DMS79 treated with DMSO at 0.1 percent for 48 hours (cell line): ENCODE results near the gene TMEM8B.
A peak's percentile ranks its signal among the peaks of the same experiment; 100 is the strongest.
"Not testable (repeated sequence)": the region's sequence is repeated elsewhere in the genome, so short reads cannot be mapped to it uniquely, and the experiment has no call there.

Source experiments
- DNase-seq: peaks from one replicate; lab custom pipeline; 2025; lab: John Stamatoyannopoulos, UW

The TMEM8B gene

GRCh38 chr9:35868933-35869332, 39.9 kb downstream of the TMEM8B start:
- DNase-seq: no peak

DNA sequence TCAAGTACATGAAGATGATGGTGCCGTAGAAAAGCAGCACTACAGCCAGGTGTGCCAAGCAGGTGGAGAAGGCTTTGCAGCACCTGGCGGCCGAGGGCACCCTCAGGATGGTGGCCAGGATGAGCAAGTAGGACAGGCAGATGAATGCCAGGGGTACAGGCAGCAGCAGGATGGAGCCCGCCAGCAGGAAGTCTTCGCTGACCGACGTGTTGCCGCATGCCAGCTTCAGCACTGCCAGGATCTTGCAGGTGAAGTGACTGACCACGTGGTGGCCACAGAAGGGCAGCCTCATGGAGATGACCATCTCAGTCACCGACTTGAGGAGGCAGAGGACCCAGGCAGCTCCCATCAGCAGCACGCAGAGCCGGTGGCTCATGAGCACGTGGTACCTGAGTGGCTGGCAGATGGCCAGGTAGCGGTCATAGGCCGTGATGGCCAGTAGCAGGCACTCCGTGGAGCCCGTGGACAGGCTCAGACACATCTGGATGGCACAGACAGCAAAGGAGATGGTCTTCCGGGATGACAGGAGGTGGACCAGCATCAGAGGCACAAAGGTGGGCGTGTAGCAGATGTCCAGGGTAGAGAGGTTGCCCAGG, 40.7 kb downstream of the TMEM8B start:
- DNase-seq: no peak

GRCh38 chr9:35870351-35870923, 41.4 kb downstream of the TMEM8B start, which contains the start of gene OR13J1:
Gene OR13J1, minus strand, starts transcription at chr9:35870401. Its CDS starts 0 bp downstream, at chr9:35870401.
- no peak for DNase-seq

DNA sequence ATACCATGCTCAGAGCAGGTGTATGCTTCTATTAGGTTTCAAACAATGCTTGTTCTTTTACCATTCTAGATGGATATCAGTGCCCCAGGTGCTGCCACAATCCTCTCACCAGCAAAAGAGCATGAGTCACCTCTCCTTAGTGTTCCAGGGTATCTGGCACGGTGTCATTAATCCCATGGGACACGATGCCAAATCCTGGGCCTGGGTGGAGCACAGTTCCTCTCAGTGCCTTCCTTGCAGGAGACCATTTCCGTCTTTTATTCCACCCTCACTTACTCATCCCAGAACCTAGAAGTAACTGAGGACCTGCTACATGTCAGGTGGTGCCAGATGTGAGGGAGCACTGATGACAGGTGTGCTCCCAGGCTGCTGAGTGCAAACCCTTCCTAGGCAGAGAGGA, 42.5 kb downstream of the TMEM8B start:
- DNase-seq: peak; percentile 21

DNA sequence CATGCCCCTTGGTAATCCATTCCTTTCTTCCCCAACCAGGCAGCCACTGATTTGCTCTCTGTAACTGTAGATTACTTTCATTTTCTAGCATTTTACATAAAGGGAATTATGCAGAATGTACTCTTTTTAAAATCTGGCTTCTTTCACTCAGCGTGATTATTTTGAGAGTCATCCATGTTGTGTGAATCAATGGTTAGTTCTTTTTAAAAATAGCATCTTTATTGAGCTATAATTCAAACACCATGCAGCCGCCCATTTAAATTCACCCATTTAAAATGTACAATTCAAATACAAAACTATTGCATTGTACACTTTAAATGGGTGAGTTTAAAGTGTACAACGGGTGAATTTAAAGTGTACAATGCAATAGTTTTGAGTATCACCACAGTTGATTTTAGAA, 43.5 kb downstream of the TMEM8B start:
- no peak for DNase-seq

- DNase-seq: peak; percentile 69
Measured at GRCh38 chr9:35882263-35882848, 53.3 kb downstream of the TMEM8B start.

DNA sequence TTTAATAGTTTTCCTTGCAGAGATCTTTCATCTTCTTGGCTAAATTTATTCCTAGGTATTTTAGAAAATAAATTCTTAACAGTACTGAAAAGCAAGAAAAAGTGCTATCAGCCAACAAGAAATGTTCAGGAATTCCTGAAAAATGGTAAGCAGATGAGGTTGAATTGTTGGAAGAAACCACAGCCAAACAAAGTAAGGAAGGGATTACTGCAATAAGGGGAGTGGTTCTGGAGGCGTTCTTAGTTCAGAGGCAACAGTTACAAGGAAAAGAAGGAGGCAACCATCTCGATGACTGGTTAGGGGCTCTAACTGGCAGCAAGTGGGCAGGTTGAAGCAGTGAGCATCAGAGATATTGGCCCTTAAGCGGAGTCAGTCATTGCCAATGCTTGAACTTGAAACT, 54.0 kb downstream of the TMEM8B start:
- no peak for DNase-seq

DNA sequence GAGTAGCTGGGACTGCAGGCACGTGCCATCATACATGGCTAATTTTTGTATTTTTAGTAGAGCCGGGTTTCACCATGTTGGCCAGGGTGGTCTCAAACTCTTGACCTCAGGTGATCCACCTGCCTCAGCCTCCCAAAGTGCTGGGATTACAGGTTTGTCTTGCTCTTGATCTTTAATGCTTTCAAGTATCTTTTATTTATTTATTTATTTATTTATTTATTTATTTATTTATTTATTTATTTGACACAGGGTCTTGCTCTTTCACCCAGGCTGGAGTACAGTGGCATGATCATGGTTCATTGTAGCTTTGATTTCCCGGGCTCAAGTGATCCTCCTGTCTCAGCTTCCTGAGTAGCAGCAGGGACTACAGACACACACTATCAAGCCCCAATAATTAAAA, 55.9 kb downstream of the TMEM8B start:
- not testable (repeated sequence) for DNase-seq

GRCh38 chr9:35891646-35892045, 62.6 kb downstream of the TMEM8B start:
- no peak for DNase-seq

DNA sequence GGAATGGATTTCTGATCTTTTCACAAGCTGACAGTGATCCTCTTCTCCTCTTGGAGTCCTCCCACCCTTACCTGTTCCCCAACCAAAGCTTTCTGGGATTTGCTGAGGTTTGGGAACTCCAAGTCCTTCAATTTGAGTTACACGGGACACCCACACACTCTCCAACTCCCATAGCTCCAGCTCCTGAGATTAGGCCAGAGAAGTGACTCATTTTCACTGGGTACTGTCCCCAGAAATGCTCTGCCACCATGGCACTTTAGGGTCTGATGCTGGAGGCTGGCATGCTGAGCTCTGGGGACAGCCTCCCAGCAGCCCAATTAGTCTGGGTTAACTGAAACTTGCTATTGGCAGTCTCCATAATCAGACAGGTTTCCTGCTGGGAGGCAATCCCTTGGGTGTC, 63.0 kb downstream of the TMEM8B start:
- DNase-seq: no peak

DNA sequence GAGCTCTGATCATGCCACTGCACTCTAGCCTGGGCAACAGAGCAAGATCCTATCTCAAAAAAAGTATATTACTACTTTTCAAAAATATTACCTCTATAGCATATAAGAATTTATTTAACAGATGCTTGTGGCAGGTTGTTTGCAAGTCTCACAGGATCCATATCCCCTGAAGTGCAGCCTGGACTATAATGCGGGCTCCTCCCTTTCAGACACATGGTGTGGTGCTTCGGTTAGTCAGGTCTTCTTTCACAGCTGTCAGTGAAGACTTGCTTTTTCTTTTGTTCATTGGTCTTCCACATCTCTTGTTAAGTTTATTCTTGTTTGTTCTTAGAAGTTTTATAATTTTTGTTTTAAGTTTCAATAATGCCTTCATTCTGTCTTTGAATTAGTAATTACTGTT, 67.5 kb downstream of the TMEM8B start:
- DNase-seq: no peak

DNA sequence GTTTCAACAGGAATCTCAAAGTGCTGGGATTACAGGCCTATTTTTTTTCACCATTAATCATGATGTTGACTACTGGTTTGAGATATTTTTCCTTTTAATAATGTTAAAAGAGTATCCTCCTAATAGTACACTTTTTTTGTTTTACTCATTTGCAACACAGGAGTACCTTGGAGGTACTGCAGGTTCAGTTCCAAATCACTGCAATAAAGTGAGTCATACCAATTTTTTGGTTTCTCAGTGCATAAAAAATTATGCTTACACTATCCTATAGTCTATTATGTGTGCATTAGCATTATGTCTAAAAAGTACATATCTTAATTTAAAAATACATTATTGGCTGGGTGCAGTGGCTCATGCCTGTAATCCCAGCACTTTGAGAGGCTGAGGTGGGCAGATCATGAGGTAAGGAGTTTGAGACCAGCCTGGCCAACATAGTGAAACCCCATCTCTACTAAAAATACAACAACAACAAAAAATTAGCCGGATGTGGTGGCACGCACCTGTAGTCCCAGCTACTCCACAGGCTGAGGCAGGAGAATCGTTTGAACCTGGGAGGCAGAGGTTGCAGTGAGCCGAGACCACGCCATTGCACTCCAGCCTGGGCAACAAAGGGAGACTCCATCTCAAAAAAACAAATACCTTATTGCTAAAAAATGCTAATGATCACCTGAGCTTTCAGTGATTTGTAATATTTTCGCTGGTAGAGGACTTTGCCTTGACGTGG, 68.5 kb downstream of the TMEM8B start:
- not testable (repeated sequence) for DNase-seq

DNA sequence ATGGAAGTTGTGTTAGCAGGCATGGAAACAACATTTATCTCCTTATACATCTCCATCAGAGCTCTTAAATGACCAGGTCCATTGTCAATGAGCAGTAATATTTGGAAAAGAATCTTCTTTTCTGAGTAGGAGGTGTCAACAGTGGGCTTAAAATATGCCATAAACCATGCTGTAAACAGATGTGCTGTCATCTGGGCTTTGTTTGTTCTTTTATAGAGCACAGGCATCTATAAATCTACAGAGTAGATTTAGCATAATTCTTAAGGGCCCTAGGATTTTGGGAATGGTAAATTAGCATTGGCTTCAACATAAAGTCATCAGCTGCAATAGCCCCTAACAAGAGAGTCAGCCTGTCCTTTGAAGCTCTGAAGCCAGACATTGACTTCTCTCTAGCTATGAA, 69.3 kb downstream of the TMEM8B start:
- no peak for DNase-seq

GRCh38 chr9:35899021-35899420, 70.0 kb downstream of the TMEM8B start:
- DNase-seq: no peak

GRCh38 chr9:35903049-35903448, 74.0 kb downstream of the TMEM8B start:
- peak; percentile 70 for DNase-seq

- DNase-seq: no peak
Measured at GRCh38 chr9:35904338-35904737, 75.3 kb downstream of the TMEM8B start.

DNA sequence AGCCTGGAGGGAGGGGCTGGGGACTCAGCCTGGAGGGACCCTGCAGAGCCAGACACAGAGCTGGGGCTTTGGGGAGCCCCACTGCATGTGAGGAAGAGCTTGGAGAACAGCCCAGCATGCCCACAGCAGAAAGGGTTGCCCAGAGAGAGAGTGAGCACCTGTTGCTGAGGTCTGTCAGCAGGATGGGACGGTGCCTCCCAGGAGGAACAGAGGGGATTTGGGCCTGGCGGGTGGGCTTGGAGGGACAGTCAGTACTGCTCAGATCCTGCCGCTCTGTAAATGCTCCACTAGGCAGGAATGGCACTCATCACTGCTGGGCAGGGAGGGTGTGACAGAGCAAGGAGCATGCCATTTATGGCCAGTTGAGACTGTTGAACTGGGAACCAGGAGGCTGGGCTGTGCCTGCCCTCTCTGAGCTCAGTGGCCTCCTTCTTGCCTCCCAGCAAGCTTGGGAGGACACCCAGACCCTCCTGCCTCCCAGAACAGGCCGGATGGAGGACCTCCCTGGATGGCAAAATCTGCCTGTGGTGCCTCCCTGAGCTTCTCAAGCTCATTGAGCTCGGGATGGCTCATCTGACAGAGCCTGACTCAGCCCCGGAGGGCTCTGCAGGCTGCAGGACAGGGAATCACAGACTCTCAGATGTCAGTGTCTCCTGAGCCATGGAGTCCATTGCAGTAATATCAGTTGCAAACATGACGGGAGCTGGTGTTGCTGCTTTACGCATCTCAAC, 76.2 kb downstream of the TMEM8B start:
- no peak for DNase-seq

GRCh38 chr9:35905912-35906679, 77.1 kb downstream of the TMEM8B start, which contains the start of gene HRCT1:
Gene HRCT1, plus strand, starts transcription at chr9:35906202. Its CDS starts 86 bp downstream, at chr9:35906288.
- DNase-seq: peak; percentile 96

GRCh38 chr9:35906923-35907699, 78.1 kb downstream of the TMEM8B start:
- peak; percentile 91 for DNase-seq

DNA sequence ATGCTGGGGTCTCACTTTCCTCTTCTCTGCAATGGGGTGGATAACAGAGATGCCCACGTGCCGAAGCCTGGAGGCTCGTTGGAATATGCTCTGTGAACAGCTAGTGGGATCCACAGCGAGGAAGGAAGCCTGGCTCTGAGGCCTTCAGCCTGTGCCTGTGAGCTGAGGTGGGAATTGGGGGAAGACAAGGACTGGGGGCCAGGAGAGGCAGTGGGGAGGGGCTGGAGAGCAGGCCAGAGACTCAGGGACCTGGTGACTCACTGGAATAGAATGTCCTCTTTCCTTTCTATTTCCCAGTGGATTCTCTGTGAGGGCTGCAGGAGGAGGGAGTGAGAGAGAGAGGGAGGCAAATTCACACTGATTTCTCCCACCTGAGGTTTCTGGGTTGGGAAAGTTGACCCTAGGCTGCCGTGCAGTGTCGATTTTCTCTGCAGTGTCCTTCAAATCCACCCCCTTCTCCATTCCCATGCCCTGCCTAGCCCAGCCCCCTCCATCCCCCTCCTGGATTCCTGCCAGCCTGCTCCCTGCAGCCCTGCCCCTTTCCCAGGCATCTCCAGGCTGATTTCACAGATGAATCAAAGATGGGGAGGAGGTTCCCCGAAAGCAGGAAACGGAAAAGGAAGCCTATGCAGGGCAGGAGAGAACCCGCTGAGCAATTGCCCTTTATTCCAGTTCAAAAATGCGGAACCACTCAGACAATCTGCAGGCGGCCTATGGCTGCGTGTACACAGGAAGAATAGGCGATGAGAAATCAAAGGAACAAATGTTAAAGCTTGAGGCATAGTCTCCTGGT, 78.9 kb downstream of the TMEM8B start:
- DNase-seq: peak; percentile 90
